ENCODE data around the gene COL13A1. TPM values are rescaled to one million over a fixed set of nuclear protein-coding genes. Genes with fewer than 3 reads are reported as not detected.

Gene COL13A1
- total and polyA plus RNA-seq, 7 experiments from 2014 or later = 0.88 TPM; not detected in 6

- H3K9me3 ChIP-seq (ENCODE audit: control insufficient read depth in 2 of 3, low read length in 3 of 3) = no peaks in the 10 kb centered on the region
- intact Hi-C loops (cut with micrococcal nuclease) = loop anchor here (2.0 kb wide), 2 partner anchors 156 to 286 kb away; no protein-coding TSS in a partner anchor
- H3K9me3 Mint-ChIP-seq = peaks cover 0 to 9% (median 4%) of the 10 kb centered on the region in 11 donors
- peak overlapping the region in 7 of 10 donors; percentile 44 to 83 (median 64) for H3K4me3 Mint-ChIP-seq
- ATAC-seq = no peak
- CTCF ChIA-PET = no interaction called here
- no peak overlapping the region for H3K27ac ChIP-seq (ENCODE audit: low read depth, low read length)
- H3K27ac Mint-ChIP-seq = no peak overlapping the region
- DNase-seq = no peak
- H3K4me1 ChIP-seq (ENCODE audit: control insufficient read depth in 2 of 2, insufficient read depth in 2 of 2, low read length in 2 of 2) = no peaks in the 10 kb centered on the region
- no peaks in the 10 kb centered on the region for H3K27me3 ChIP-seq (ENCODE audit: control insufficient read depth in 2 of 2, insufficient read depth in 2 of 2, low read length in 2 of 2)
- H3K36me3 Mint-ChIP-seq = no peaks in the 10 kb centered on the region
- H3K27me3 Mint-ChIP-seq = peaks cover 46 to 61% (median 57%) of the 10 kb centered on the region in 5 donors
- no peaks in the 10 kb centered on the region for H3K36me3 ChIP-seq (ENCODE audit: control insufficient read depth in 2 of 3, insufficient read depth in 3 of 3, low read length in 3 of 3)
- peaks cover 3 to 15% (median 12%) of the 10 kb centered on the region in 7 donors for H3K4me1 Mint-ChIP-seq
- H3K4me3 ChIP-seq (ENCODE audit: low read length) = no peak overlapping the region
- POLR2A ChIA-PET = no interaction called here
These were observed 1.0 kb upstream of the COL13A1 start for GRCh38 chr10:69800665-69801064.

GRCh38 chr10:69801094-69801433 lies 642 bp upstream of the COL13A1 start:
- intact Hi-C loops (cut with micrococcal nuclease) = loop anchor here (2.0 kb wide), 2 partner anchors 156 to 286 kb away; no protein-coding TSS in a partner anchor
- peak in 1 of 9 donors; percentile 31 for DNase-seq
- ATAC-seq = no peak
- Mint-ChIP-seq H3K4me3 (peak overlapping the region in 9 of 10 donors; percentile 18 to 83 (median 55)), H3K27me3 (peaks cover 46 to 61% (median 57%) of the 10 kb centered on the region in 5 donors), H3K9me3 (peaks cover 0 to 5% (median 0%) of the 10 kb centered on the region in 11 donors), H3K36me3 (no peaks in the 10 kb centered on the region), H3K27ac (no peak overlapping the region), H3K4me1 (peaks cover 3 to 15% (median 12%) of the 10 kb centered on the region in 7 donors)
- ChIA-PET POLR2A (no interaction called here), CTCF (no interaction called here)
- H3K27me3 ChIP-seq (ENCODE audit: control insufficient read depth in 2 of 2, insufficient read depth in 2 of 2, low read length in 2 of 2) = no peaks in the 10 kb centered on the region
- H3K4me1 ChIP-seq (ENCODE audit: control insufficient read depth in 2 of 2, insufficient read depth in 2 of 2, low read length in 2 of 2) = no peaks in the 10 kb centered on the region
- no peaks in the 10 kb centered on the region for H3K9me3 ChIP-seq (ENCODE audit: control insufficient read depth in 2 of 3, low read length in 3 of 3)
- H3K4me3 ChIP-seq (ENCODE audit: low read length) = no peak overlapping the region
- H3K36me3 ChIP-seq (ENCODE audit: control insufficient read depth in 2 of 3, insufficient read depth in 3 of 3, low read length in 3 of 3) = no peaks in the 10 kb centered on the region
- H3K27ac ChIP-seq (ENCODE audit: low read depth, low read length) = no peak overlapping the region

GRCh38 chr10:69802424-69803161 lies 887 bp downstream of the COL13A1 start:
- intact Hi-C loops (cut with micrococcal nuclease) = no loop called here
- no peak overlapping the region for H3K4me3 ChIP-seq (ENCODE audit: low read length)
- H3K36me3 ChIP-seq (ENCODE audit: control insufficient read depth in 2 of 3, insufficient read depth in 3 of 3, low read length in 3 of 3) = no peaks in the 10 kb centered on the region
- ChIA-PET POLR2A (no interaction called here), CTCF (interaction anchor here (0.7 kb wide), 1 partner anchor 344 kb away, joined by 3 read pairs; the partner anchor contains the start of gene TYSND1)
- H3K27me3 Mint-ChIP-seq = peaks cover 36 to 54% (median 49%) of the 10 kb centered on the region in 5 donors
- ATAC-seq (no peak), DNase-seq (no peak)
- H3K27ac ChIP-seq (ENCODE audit: low read depth, low read length) = no peak overlapping the region
- peaks cover 3 to 15% (median 12%) of the 10 kb centered on the region in 7 donors for H3K4me1 Mint-ChIP-seq
- no peaks in the 10 kb centered on the region for H3K4me1 ChIP-seq (ENCODE audit: control insufficient read depth in 2 of 2, insufficient read depth in 2 of 2, low read length in 2 of 2)
- peak overlapping the region in 4 of 10 donors; percentile 38 to 80 (median 54) for H3K4me3 Mint-ChIP-seq
- no peaks in the 10 kb centered on the region for H3K9me3 Mint-ChIP-seq
- no peaks in the 10 kb centered on the region for H3K9me3 ChIP-seq (ENCODE audit: control insufficient read depth in 2 of 3, low read length in 3 of 3)
- H3K27me3 ChIP-seq (ENCODE audit: control insufficient read depth in 2 of 2, insufficient read depth in 2 of 2, low read length in 2 of 2) = no peaks in the 10 kb centered on the region
- H3K27ac Mint-ChIP-seq = no peak overlapping the region
- no peaks in the 10 kb centered on the region for H3K36me3 Mint-ChIP-seq

GRCh38 chr10:69803809-69804208 lies 2.1 kb downstream of the COL13A1 start:
- Histone ChIP-seq H3K4me3 (ENCODE audit: low read length) (no peak overlapping the region), H3K36me3 (ENCODE audit: control insufficient read depth in 2 of 3, insufficient read depth in 3 of 3, low read length in 3 of 3) (no peaks in the 10 kb centered on the region), H3K9me3 (ENCODE audit: control insufficient read depth in 2 of 3, low read length in 3 of 3) (no peaks in the 10 kb centered on the region), H3K27me3 (ENCODE audit: control insufficient read depth in 2 of 2, insufficient read depth in 2 of 2, low read length in 2 of 2) (no peaks in the 10 kb centered on the region), H3K4me1 (ENCODE audit: control insufficient read depth in 2 of 2, insufficient read depth in 2 of 2, low read length in 2 of 2) (no peaks in the 10 kb centered on the region), H3K27ac (ENCODE audit: low read depth, low read length) (no peak overlapping the region)
- Mint-ChIP-seq H3K9me3 (no peaks in the 10 kb centered on the region), H3K27me3 (peaks cover 28 to 45% (median 38%) of the 10 kb centered on the region in 5 donors), H3K36me3 (no peaks in the 10 kb centered on the region), H3K27ac (no peak overlapping the region), H3K4me3 (peak overlapping the region in 1 of 10 donors; percentile 44), H3K4me1 (peaks cover 3 to 15% (median 12%) of the 10 kb centered on the region in 7 donors)
- DNase-seq (no peak), ATAC-seq (no peak)
- ChIA-PET CTCF (no interaction called here), POLR2A (no interaction called here)
- intact Hi-C loops (cut with micrococcal nuclease) = no loop called here

- Mint-ChIP-seq H3K4me3 (no peak overlapping the region), H3K27me3 (peaks cover 28 to 41% (median 37%) of the 10 kb centered on the region in 5 donors), H3K27ac (no peak overlapping the region), H3K36me3 (no peaks in the 10 kb centered on the region), H3K9me3 (no peaks in the 10 kb centered on the region), H3K4me1 (peaks cover 3 to 15% (median 12%) of the 10 kb centered on the region in 7 donors)
- no peaks in the 10 kb centered on the region for H3K36me3 ChIP-seq (ENCODE audit: control insufficient read depth in 2 of 3, insufficient read depth in 3 of 3, low read length in 3 of 3)
- ChIA-PET POLR2A (no interaction called here), CTCF (no interaction called here)
- H3K27me3 ChIP-seq (ENCODE audit: control insufficient read depth in 2 of 2, insufficient read depth in 2 of 2, low read length in 2 of 2) = no peaks in the 10 kb centered on the region
- DNase-seq (no peak), ATAC-seq (no peak)
- no peaks in the 10 kb centered on the region for H3K4me1 ChIP-seq (ENCODE audit: control insufficient read depth in 2 of 2, insufficient read depth in 2 of 2, low read length in 2 of 2)
- no peak overlapping the region for H3K4me3 ChIP-seq (ENCODE audit: low read length)
- no peak overlapping the region for H3K27ac ChIP-seq (ENCODE audit: low read depth, low read length)
- intact Hi-C loops (cut with micrococcal nuclease) = no loop called here
- no peaks in the 10 kb centered on the region for H3K9me3 ChIP-seq (ENCODE audit: control insufficient read depth in 2 of 3, low read length in 3 of 3)
These were observed 3.1 kb downstream of the COL13A1 start for GRCh38 chr10:69804775-69805174.

GRCh38 chr10:69807122-69807521 lies 5.4 kb downstream of the COL13A1 start:
- Mint-ChIP-seq H3K4me1 (peaks cover 0 to 5% (median under 1%) of the 10 kb centered on the region in 7 donors), H3K9me3 (no peaks in the 10 kb centered on the region), H3K4me3 (no peak overlapping the region), H3K27me3 (peaks cover 14 to 23% (median 20%) of the 10 kb centered on the region in 5 donors), H3K36me3 (no peaks in the 10 kb centered on the region), H3K27ac (no peak overlapping the region)
- CTCF ChIA-PET = no interaction called here
- H3K36me3 ChIP-seq (ENCODE audit: control insufficient read depth in 2 of 3, insufficient read depth in 3 of 3, low read length in 3 of 3) = no peaks in the 10 kb centered on the region
- intact Hi-C loops (cut with micrococcal nuclease) = no loop called here
- no peaks in the 10 kb centered on the region for H3K4me1 ChIP-seq (ENCODE audit: control insufficient read depth in 2 of 2, insufficient read depth in 2 of 2, low read length in 2 of 2)
- no peak overlapping the region for H3K27ac ChIP-seq (ENCODE audit: low read depth, low read length)
- H3K4me3 ChIP-seq (ENCODE audit: low read length) = no peak overlapping the region
- H3K9me3 ChIP-seq (ENCODE audit: control insufficient read depth in 2 of 3, low read length in 3 of 3) = no peaks in the 10 kb centered on the region
- no peaks in the 10 kb centered on the region for H3K27me3 ChIP-seq (ENCODE audit: control insufficient read depth in 2 of 2, insufficient read depth in 2 of 2, low read length in 2 of 2)
- DNase-seq (no peak), ATAC-seq (no peak)
- POLR2A ChIA-PET = no interaction called here

GRCh38 chr10:69807696-69808095 lies 6.0 kb downstream of the COL13A1 start:
- H3K4me3 Mint-ChIP-seq = no peak overlapping the region
- POLR2A ChIA-PET = no interaction called here

More at GRCh38 chr10:69807696-69808095, 6.0 kb downstream of the COL13A1 start:
- ATAC-seq (no peak), DNase-seq (no peak)
- Histone ChIP-seq H3K27ac (ENCODE audit: low read depth, low read length) (no peak overlapping the region), H3K4me1 (ENCODE audit: control insufficient read depth in 2 of 2, insufficient read depth in 2 of 2, low read length in 2 of 2) (no peaks in the 10 kb centered on the region), H3K9me3 (ENCODE audit: control insufficient read depth in 2 of 3, low read length in 3 of 3) (no peaks in the 10 kb centered on the region), H3K36me3 (ENCODE audit: control insufficient read depth in 2 of 3, insufficient read depth in 3 of 3, low read length in 3 of 3) (no peaks in the 10 kb centered on the region), H3K27me3 (ENCODE audit: control insufficient read depth in 2 of 2, insufficient read depth in 2 of 2, low read length in 2 of 2) (no peaks in the 10 kb centered on the region), H3K4me3 (ENCODE audit: low read length) (no peak overlapping the region)
- Mint-ChIP-seq H3K27me3 (peaks cover 14 to 22% (median 17%) of the 10 kb centered on the region in 5 donors), H3K36me3 (no peaks in the 10 kb centered on the region), H3K27ac (no peak overlapping the region), H3K9me3 (no peaks in the 10 kb centered on the region), H3K4me1 (peaks cover 0 to 7% (median 0%) of the 10 kb centered on the region in 7 donors)
- intact Hi-C loops (cut with micrococcal nuclease) = no loop called here
- CTCF ChIA-PET = no interaction called here
